NCI-H226 (cell line): ENCODE results near the gene DCLRE1B.
"Not testable (repeated sequence)": the region's sequence is repeated elsewhere in the genome, so short reads cannot be mapped to it uniquely, and the experiment has no call there.

Source experiments
- DNase-seq: peaks from one replicate; pipeline ENCODE4 v3.0.0-alpha.2; 2015

The DCLRE1B gene

GRCh38 chr1:113928941-113929749 is 24.0 kb downstream of the DCLRE1B start, which contains the start of gene HIPK1:
HIPK1 (plus strand) TSS chr1:113929324.
- peak; percentile 86 for DNase-seq

GRCh38 chr1:113929750-113930498 is 24.8 kb downstream of the DCLRE1B start:
- DNase-seq = no peak

GRCh38 chr1:113930499-113931161 is 25.5 kb downstream of the DCLRE1B start:
- DNase-seq = no peak

- DNase-seq = no peak
Observed at GRCh38 chr1:113931451-113931851, 26.3 kb downstream of the DCLRE1B start.

- DNase-seq = no peak
Observed at GRCh38 chr1:113934006-113934405, 28.9 kb downstream of the DCLRE1B start.

- no peak for DNase-seq
Observed at GRCh38 chr1:113934511-113935055, 29.5 kb downstream of the DCLRE1B start.

- no peak for DNase-seq
Observed at GRCh38 chr1:113935176-113935575, 30.1 kb downstream of the DCLRE1B start.

GRCh38 chr1:113935970-113936369 is 30.8 kb downstream of the DCLRE1B start:
- DNase-seq = no peak

- DNase-seq = no peak
Observed at GRCh38 chr1:113937146-113937545, 32.0 kb downstream of the DCLRE1B start.

- DNase-seq = no peak
Observed at GRCh38 chr1:113938192-113938591, 33.1 kb downstream of the DCLRE1B start.

- DNase-seq = no peak
Observed at GRCh38 chr1:113940365-113941244, 35.5 kb downstream of the DCLRE1B start.

- no peak for DNase-seq
Observed at GRCh38 chr1:113941245-113941559, 36.1 kb downstream of the DCLRE1B start.

GRCh38 chr1:113942527-113942926 is 37.4 kb downstream of the DCLRE1B start:
- no peak for DNase-seq

GRCh38 chr1:113943028-113943811 is 38.1 kb downstream of the DCLRE1B start:
- DNase-seq = no peak

- no peak for DNase-seq
Observed at GRCh38 chr1:113945329-113945728, 40.2 kb downstream of the DCLRE1B start.

GRCh38 chr1:113946112-113946511 is 41.0 kb downstream of the DCLRE1B start:
- DNase-seq = no peak

GRCh38 chr1:113946678-113947387 is 41.7 kb downstream of the DCLRE1B start:
- DNase-seq = no peak

- DNase-seq = no peak
Observed at GRCh38 chr1:113947388-113948107, 42.4 kb downstream of the DCLRE1B start.

GRCh38 chr1:113948151-113948550 is 43.0 kb downstream of the DCLRE1B start:
- DNase-seq = not testable (repeated sequence)

GRCh38 chr1:113949007-113949406 is 43.9 kb downstream of the DCLRE1B start:
- DNase-seq = no peak
